Brain microvascular endothelial cell (primary cell): ENCODE measurements around the gene THAP8.

Source experiments
- DNase-seq: peaks from one replicate; pipeline ENCODE4 v3.0.0-alpha.2; 2020
- H3K27ac ChIP-seq: fragments of 250-450 bp; sonication (Bioruptor Pico); 2 replicates; pipeline ENCODE4 v1.5.1; 2020; ENCODE audit warnings: mild to moderate bottlenecking, moderate library complexity
- H3K27me3 ChIP-seq: fragments of 250-450 bp; sonication (Bioruptor Pico); replicated peaks from 2 replicates; pipeline ENCODE4 v1.5.1; 2020; ENCODE audit warnings: mild to moderate bottlenecking
- H3K36me3 ChIP-seq: fragments of 250-450 bp; sonication (Bioruptor Pico); replicated peaks from 2 replicates; pipeline ENCODE4 v1.5.1; 2020; ENCODE audit warnings: mild to moderate bottlenecking
- H3K4me3 ChIP-seq: 2 replicates; pipeline ENCODE4 v1.5.1; 2011; ENCODE audit warnings: low read depth, mild to moderate bottlenecking, control low read depth, low read length, moderate library complexity
- in situ Hi-C: cut with HindIII; loops from 2 replicates; pipeline ENCODE4 v1.10.0; 2017; ENCODE audit warnings: low sequenced_read_pairs, low pct_ligation_motif_present
- TF ChIP-seq, protein P1 (sequence below): IDR thresholded peaks from 2 replicates; pipeline ENCODE4 v1.5.1; 2011; ENCODE audit warnings: low read depth, mild to moderate bottlenecking, moderate library complexity, low read length, control low read depth, inconsistent platforms; ENCODE audit errors: missing control alignments

Gene THAP8

GRCh38 chr19:36051637-36052036 is 2.4 kb downstream of the THAP8 start:
- H3K36me3 ChIP-seq = no peaks in the 10 kb centered on the region
- H3K27me3 ChIP-seq = no peaks in the 10 kb centered on the region
- in situ Hi-C loops = no loop called here
- TF ChIP-seq, protein P1, sequence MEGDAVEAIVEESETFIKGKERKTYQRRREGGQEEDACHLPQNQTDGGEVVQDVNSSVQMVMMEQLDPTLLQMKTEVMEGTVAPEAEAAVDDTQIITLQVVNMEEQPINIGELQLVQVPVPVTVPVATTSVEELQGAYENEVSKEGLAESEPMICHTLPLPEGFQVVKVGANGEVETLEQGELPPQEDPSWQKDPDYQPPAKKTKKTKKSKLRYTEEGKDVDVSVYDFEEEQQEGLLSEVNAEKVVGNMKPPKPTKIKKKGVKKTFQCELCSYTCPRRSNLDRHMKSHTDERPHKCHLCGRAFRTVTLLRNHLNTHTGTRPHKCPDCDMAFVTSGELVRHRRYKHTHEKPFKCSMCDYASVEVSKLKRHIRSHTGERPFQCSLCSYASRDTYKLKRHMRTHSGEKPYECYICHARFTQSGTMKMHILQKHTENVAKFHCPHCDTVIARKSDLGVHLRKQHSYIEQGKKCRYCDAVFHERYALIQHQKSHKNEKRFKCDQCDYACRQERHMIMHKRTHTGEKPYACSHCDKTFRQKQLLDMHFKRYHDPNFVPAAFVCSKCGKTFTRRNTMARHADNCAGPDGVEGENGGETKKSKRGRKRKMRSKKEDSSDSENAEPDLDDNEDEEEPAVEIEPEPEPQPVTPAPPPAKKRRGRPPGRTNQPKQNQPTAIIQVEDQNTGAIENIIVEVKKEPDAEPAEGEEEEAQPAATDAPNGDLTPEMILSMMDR = no peak
- no peak overlapping the region for H3K27ac ChIP-seq
- no peak overlapping the region for H3K4me3 ChIP-seq
- DNase-seq = no peak

DNA sequence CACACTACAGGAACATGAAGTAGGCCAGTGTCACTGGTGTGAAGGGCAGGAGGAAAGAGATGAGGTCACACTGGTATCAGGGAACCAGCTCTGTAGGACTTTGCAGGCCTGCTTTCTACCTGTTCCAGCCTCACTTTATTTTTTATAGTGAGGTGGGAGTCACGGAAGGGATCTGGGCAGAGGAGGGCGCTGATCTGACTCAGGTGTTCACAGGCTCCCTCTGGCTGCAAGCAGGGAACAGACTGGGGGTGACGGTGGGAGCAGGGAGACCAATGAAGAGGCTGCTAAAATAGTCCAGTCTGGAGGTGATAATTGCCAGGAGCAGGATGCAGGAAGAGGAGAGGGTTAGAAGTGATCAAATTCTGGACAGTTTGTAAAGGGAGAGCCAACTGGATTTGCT is 2.8 kb downstream of the THAP8 start:
- in situ Hi-C loops = no loop called here
- TF ChIP-seq, protein P1 = peak; percentile 59

GRCh38 chr19:36049080-36049698 is 4.9 kb downstream of the THAP8 start:
- in situ Hi-C loops = no loop called here
- Histone ChIP-seq H3K4me3 (no peak overlapping the region), H3K27ac (no peak overlapping the region), H3K27me3 (no peaks in the 10 kb centered on the region), H3K36me3 (no peaks in the 10 kb centered on the region)
- no peak for DNase-seq
- TF ChIP-seq, protein P1 = no peak

More for the DNA sequence above, 2.8 kb downstream of the THAP8 start:
- H3K4me3 ChIP-seq = no peak overlapping the region
- H3K27ac ChIP-seq = no peak overlapping the region
- no peaks in the 10 kb centered on the region for H3K36me3 ChIP-seq
- H3K27me3 ChIP-seq = no peaks in the 10 kb centered on the region
- DNase-seq = no peak

GRCh38 chr19:36047835-36048234 is 6.2 kb downstream of the THAP8 start:
- Histone ChIP-seq H3K27ac (no peak overlapping the region), H3K4me3 (no peak overlapping the region), H3K27me3 (no peaks in the 10 kb centered on the region), H3K36me3 (no peaks in the 10 kb centered on the region)
- in situ Hi-C loops = no loop called here
- TF ChIP-seq, protein P1 = no peak
- DNase-seq = no peak

GRCh38 chr19:36046443-36047050 is 7.5 kb downstream of the THAP8 start:
- in situ Hi-C loops = no loop called here
- TF ChIP-seq, protein P1 = no peak
- H3K4me3 ChIP-seq = no peak overlapping the region
- no peaks in the 10 kb centered on the region for H3K27me3 ChIP-seq
- no peaks in the 10 kb centered on the region for H3K36me3 ChIP-seq
- DNase-seq = no peak
- H3K27ac ChIP-seq = no peak overlapping the region

- Histone ChIP-seq H3K36me3 (no peaks in the 10 kb centered on the region), H3K27ac (no peak overlapping the region), H3K27me3 (no peaks in the 10 kb centered on the region), H3K4me3 (no peak overlapping the region)
- no peak for DNase-seq
- in situ Hi-C loops = no loop called here
- TF ChIP-seq, protein P1 = no peak
Measured at GRCh38 chr19:36043952-36044351, 10.1 kb downstream of the THAP8 start.
